K562 (cell line): ENCODE measurements around the gene PLA2G4D. TPM values are rescaled to one million over a fixed set of nuclear protein-coding genes. Genes with fewer than 3 reads are reported as not detected.

ENCODE experiments used
- ATAC-seq: fragments of 200-7000 bp; cut with Tn5 transposase; 3 replicates; pipeline ENCODE4 v1.9.1; 2020; ENCODE audit warnings: moderate library complexity
- BruUV-seq: library from RNA; stranded (reverse); fragments of 400-500 nt; replicated peaks from 2 replicates; lab custom pipeline; 2021; lab: Mats Ljungman, UMichigan
- CTCF ChIA-PET: fragments of 300-600 bp; formaldehyde crosslinking; extraction: SDS; loops from one replicate; lab custom pipeline; 2021; ENCODE audit warnings: low intra/inter-chr PET ratio; lab: Yijun Ruan, JAX
- POLR2A ChIA-PET: fragments of 300-600, 350-650 bp; sonication (Branson Sonifier 250); formaldehyde crosslinking; extraction: SDS; loops from one replicate; lab custom pipeline; 2021; ENCODE audit warnings: antibody characterized with exemption, inconsistent platforms; lab: Yijun Ruan, JAX
- DNase-seq, 4 experiments: peaks; one replicate each; pipeline versions ENCODE4 v3.0.0 to v3.0.0-alpha.2; 2011 to 2018; ENCODE audit warnings: low spot score in 3 of 4, mixed read lengths in 3 of 4; ENCODE audit errors: extremely low read depth in 1 of 4
- FAIRE-seq: peaks from 2 replicates; lab custom pipeline; 2011; peaks lifted over from hg19 to GRCh38; lab: Jason Lieb, UNC
- H2AFZ ChIP-seq: 2 replicates; pipeline ENCODE4 v1.6.0; 2011; ENCODE audit warnings: low read depth, low read length, control low read depth, inconsistent platforms
- H3K27ac ChIP-seq: fragments of 200-600 bp; 3 replicates; pipeline ENCODE4 v1.8.0; 2011; ENCODE audit warnings: low read depth, mild to moderate bottlenecking, control low read depth, inconsistent platforms, low read length, moderate library complexity, mixed read lengths; ENCODE audit errors: extremely low read depth
- H3K27me3 ChIP-seq, 2 experiments: fragments of 300-600 bp in 1 of 2; 2 replicates in 1 of 2; 3 replicates in 1 of 2; pipeline versions ENCODE4 v1.6.0 to v1.8.0; 2011; ENCODE audit warnings: inconsistent platforms in 2 of 2, low read length in 2 of 2, mild to moderate bottlenecking in 1 of 2, mixed read lengths in 1 of 2, moderate library complexity in 1 of 2; ENCODE audit not compliant: control insufficient read depth in 2 of 2, insufficient read depth in 2 of 2
- H3K36me3 ChIP-seq: fragments of 300-600 bp; 3 replicates; pipeline ENCODE4 v1.8.0; 2011; ENCODE audit warnings: mild to moderate bottlenecking, low read length, inconsistent platforms; ENCODE audit not compliant: control insufficient read depth, insufficient read depth
- H3K4me1 ChIP-seq, 2 experiments: fragments of 200-600 bp in 1 of 2; replicated peaks in 1 of 2; 2 replicates in 1 of 2; 3 replicates in 1 of 2; pipeline versions ENCODE4 v1.5.1 to v1.8.0; 2011; ENCODE audit warnings: inconsistent platforms in 2 of 2, low read length in 2 of 2, mild to moderate bottlenecking in 1 of 2, mixed read lengths in 1 of 2, moderate library complexity in 1 of 2; ENCODE audit not compliant: control insufficient read depth in 2 of 2, insufficient read depth in 2 of 2
- H3K4me2 ChIP-seq: 2 replicates; pipeline ENCODE4 v1.6.1; 2011; ENCODE audit warnings: low read length, control low read depth, inconsistent platforms, mixed read lengths; ENCODE audit not compliant: insufficient read depth
- H3K4me3 ChIP-seq: fragments of 200-600 bp; sonication (generic), shearing (Covaris generic); 2 replicates; pipeline ENCODE4 v1.5.1; 2016; ENCODE audit warnings: control low read depth, inconsistent platforms
- H3K79me2 ChIP-seq: fragments of 200-600 bp; 3 replicates; pipeline ENCODE4 v1.8.0; 2011; ENCODE audit warnings: low read length, inconsistent platforms; ENCODE audit not compliant: control insufficient read depth, insufficient read depth
- H3K9ac ChIP-seq, 2 experiments: 2 replicates each; pipeline versions ENCODE4 v1.6.0 to v1.6.1; 2011; ENCODE audit warnings: low read depth in 2 of 2, low read length in 2 of 2, control low read depth in 1 of 2, inconsistent platforms in 1 of 2, mild to moderate bottlenecking in 1 of 2, mixed read lengths in 1 of 2; ENCODE audit not compliant: insufficient read depth in 1 of 2
- H3K9me1 ChIP-seq: one replicate; pipeline ENCODE4 v1.6.0; 2011; ENCODE audit warnings: inconsistent platforms, mild to moderate bottlenecking, low read length, moderate library complexity; ENCODE audit not compliant: control insufficient read depth, insufficient read depth
- H3K9me3 ChIP-seq: replicated peaks from 2 replicates; pipeline ENCODE4 v1.5.1; 2011; ENCODE audit warnings: low read depth, low read length, inconsistent platforms; ENCODE audit not compliant: control insufficient read depth, insufficient read depth
- H4K20me1 ChIP-seq: replicated peaks from 2 replicates; pipeline ENCODE4 v1.6.1; 2011; ENCODE audit warnings: low read length, inconsistent platforms, mixed read lengths; ENCODE audit not compliant: control insufficient read depth, insufficient read depth
- BRD9 ChIP-seq: fragments of 450-650 bp; IDR thresholded peaks from 2 replicates; pipeline ENCODE4 v1.6.1; 2018; ENCODE audit warnings: low read depth; ENCODE audit not compliant: partially characterized antibody
- DACH1 ChIP-seq: fragments of 450-650 bp; IDR thresholded peaks from 2 replicates; pipeline ENCODE4 v1.6.1; 2018; ENCODE audit not compliant: partially characterized antibody
- E2F5 ChIP-seq: sonication (generic); formaldehyde crosslinking; IDR thresholded peaks from 2 replicates; pipeline ENCODE4 v1.8.0; 2022; ENCODE audit warnings: mild to moderate bottlenecking, missing genetic modification reagents
- EHMT2 ChIP-seq: fragments of 450-650 bp; IDR thresholded peaks from 2 replicates; pipeline ENCODE4 v1.6.1; 2018; ENCODE audit warnings: antibody characterized with exemption
- EP400 ChIP-seq: fragments of 450-650 bp; IDR thresholded peaks from 2 replicates; pipeline ENCODE4 v1.6.1; 2017; ENCODE audit warnings: antibody characterized with exemption, mild to moderate bottlenecking, moderate library complexity
- FOS ChIP-seq: IDR thresholded peaks from 3 replicates; pipeline ENCODE4 v1.6.1; 2011; ENCODE audit not compliant: insufficient read length; ENCODE audit errors: extremely low read depth
- GATAD2B ChIP-seq: fragments of 450-650 bp; IDR thresholded peaks from 2 replicates; pipeline ENCODE4 v1.6.1; 2017; ENCODE audit warnings: mild to moderate bottlenecking, borderline replicate concordance
- HBP1 ChIP-seq: fragments of 450-650 bp; formaldehyde crosslinking; IDR thresholded peaks from 2 replicates; pipeline ENCODE4 v1.4.0; 2022; ENCODE audit warnings: missing genetic modification characterization
- HDAC6 ChIP-seq: IDR thresholded peaks from 2 replicates; pipeline ENCODE4 v1.6.1; 2012; ENCODE audit warnings: low read depth, mild to moderate bottlenecking, control low read depth, inconsistent platforms, low read length, moderate library complexity
- KDM5B ChIP-seq: fragments of 200-600 bp; sonication (generic); IDR thresholded peaks from 2 replicates; pipeline ENCODE4 v1.6.1; 2012; ENCODE audit warnings: low read depth, mild to moderate bottlenecking, moderate library complexity, low read length, control low read depth, inconsistent platforms; ENCODE audit not compliant: insufficient replicate concordance
- MCM2 ChIP-seq: fragments of 450-650 bp; IDR thresholded peaks from 2 replicates; pipeline ENCODE4 v1.6.1; 2017; ENCODE audit warnings: low read depth, mild to moderate bottlenecking
- MTA2 ChIP-seq: fragments of 450-650 bp; IDR thresholded peaks from 2 replicates; pipeline ENCODE4 v1.6.1; 2016; ENCODE audit warnings: low read depth
- NONO ChIP-seq, 2 experiments: fragments of 200-400 bp in 1 of 2; fragments of 450-650 bp in 1 of 2; formaldehyde crosslinking in 1 of 2; IDR thresholded peaks; 2 replicates each; pipeline ENCODE4 v1.6.1; 2017; ENCODE audit warnings: low read depth in 2 of 2, mild to moderate bottlenecking in 2 of 2, moderate library complexity in 2 of 2, low read length in 1 of 2
- RAD51 ChIP-seq: fragments of 450-650 bp; IDR thresholded peaks from 2 replicates; pipeline ENCODE4 v1.7.1; 2016; ENCODE audit warnings: low read depth, mild to moderate bottlenecking, borderline replicate concordance
- TEAD2 ChIP-seq: fragments of 450-650 bp; IDR thresholded peaks from 2 replicates; pipeline ENCODE4 v1.6.1; 2016; ENCODE audit warnings: missing genetic modification characterization, control low read depth, missing compliant biosample characterization
- TRIM28 ChIP-seq: fragments of 450-650 bp; IDR thresholded peaks from 2 replicates; pipeline ENCODE4 v1.6.1; 2017
- ZNF445 ChIP-seq: fragments of 250-450 bp; sonication (Bioruptor Pico); IDR thresholded peaks from 2 replicates; pipeline ENCODE4 v1.4.0; 2020; ENCODE audit warnings: low read depth, mild to moderate bottlenecking, moderate library complexity
- WGBS: fragments of 100-300 bp; shearing (Covaris generic); methylation state at CpG from one replicate; pipeline ENCODE4 v1.1.6; 2016; ENCODE audit warnings: low coverage, mixed read lengths; ENCODE audit not compliant: insufficient coverage; ENCODE audit errors: missing lambda C conversion rate; 5-methylcytosine and 5-hydroxymethylcytosine counted together
- in situ Hi-C: fragments of 300-500 bp; cut with MboI; formaldehyde crosslinking; loops from 4 replicates; pipeline ENCODE4 v1.15.0; 2018; ENCODE audit warnings: inconsistent platforms, mixed read lengths
- intact Hi-C: fragments of 100-400 bp; cut with micrococcal nuclease; formaldehyde crosslinking; loops from 2 replicates; pipeline ENCODE4 v1.14.2; 2022
- polyA plus RNA-seq, 8 experiments: library from polyadenylated mRNA; depleted of rRNA in 4 of 8; stranded (reverse) in 5 of 8; unstranded in 3 of 8; fragments of >200 nt; fragmentation: Nextera tagmentation in 2 of 8; fragmentation: Illumina TruSeq in 1 of 8; extraction: Ambion mirVana in 2 of 8; extraction: Trizol in 1 of 8; gene quantifications; 2 replicates each; pipeline versions ENCODE4 v1.2.1 to v1.2.3, GENCODE V29; 2011 to 2014; ENCODE audit warnings: inconsistent platforms in 1 of 8, missing spikeins in 1 of 8
- total RNA-seq, 7 experiments: library from RNA; depleted of rRNA in 6 of 7; stranded (reverse); fragments of >200 nt in 6 of 7; fragmentation: Illumina TruSeq in 2 of 7; extraction: Trizol in 2 of 7; gene quantifications; 2 replicates each; pipeline versions ENCODE4 v1.2.1 to v1.2.3, GENCODE V29; 2011 to 2021; ENCODE audit warnings: low replicate concordance in 1 of 7

PLA2G4D gene
- total and polyA plus RNA-seq, 9 of the 15 experiments (the other 6 are each of a cell fraction or from before 2014, with no cell fraction given), result 0.04 TPM; not detected in 8

GRCh38 chr15:42141246-42141645, 46.9 kb upstream of the PLA2G4D start:
- H2AFZ ChIP-seq, result no peak overlapping the region
- 0 out of 2 replicates have a peak, but pooled peaks cover 4% of the 10 kb centered on the region for H4K20me1 ChIP-seq
- no peaks in the 10 kb centered on the region for H3K9me1 ChIP-seq
- no peak for ATAC-seq
- no peak overlapping the region for H3K27ac ChIP-seq
- no peak for DNase-seq
- peaks cover 24 to 62% of the 10 kb centered on the region in 2 experiments; a peak in 4 of 5 replicates for H3K27me3 ChIP-seq
- TF ChIP-seq FOS, result no peak
- no peak for TF ChIP-seq ZNF445
- no peak for TF ChIP-seq RAD51
- no peak for TF ChIP-seq TEAD2 (tag)
- TF ChIP-seq BRD9, result no peak
- no peak for TF ChIP-seq GATAD2B
- no peak for TF ChIP-seq MTA2
- no peak for TF ChIP-seq DACH1
- no peak for TF ChIP-seq E2F5 (CRISPR knock-in tag)
- TF ChIP-seq KDM5B, result no peak
- no peak for TF ChIP-seq TRIM28
- no peak for TF ChIP-seq MCM2
- TF ChIP-seq EHMT2, result no peak
- no peak for TF ChIP-seq HDAC6
- TF ChIP-seq EP400, result no peak
- TF ChIP-seq HBP1, result no peak
- TF ChIP-seq NONO (IDR thresholded peaks at IDR 0.05; ENCODE audit: low read depth in 2 of 2, low read length in 1 of 2), result no peak
- no peak overlapping the region for H3K9ac ChIP-seq
- peaks cover 5 to 15% of the 10 kb centered on the region in 2 experiments; a peak in 3 of 5 replicates for H3K4me1 ChIP-seq
- intact Hi-C loops, result no loop called here
- FAIRE-seq, result no peak
- no peak overlapping the region for H3K4me2 ChIP-seq
- no peaks in the 10 kb centered on the region for H3K79me2 ChIP-seq
- no TSS peak for BruUV-seq
- WGBS, result 9% methylated on average over 7 of the region's 7 CpGs
- H3K9me3 ChIP-seq, result no peaks in the 10 kb centered on the region
- in situ Hi-C loops, result loop anchor here (10.0 kb wide), 1 partner anchor 244 kb away; no protein-coding TSS in a partner anchor
- no peak overlapping the region for H3K4me3 ChIP-seq
- H3K36me3 ChIP-seq, result no peaks in the 10 kb centered on the region
- POLR2A ChIA-PET, result interaction anchor here (0.6 kb wide), 1 partner anchor 998 kb away, joined by 3 read pairs; no protein-coding TSS in a partner anchor
- CTCF ChIA-PET, result no interaction called here
